PC-3 (cell line): ENCODE measurements around the gene SERINC2. TPM values are rescaled to one million over a fixed set of nuclear protein-coding genes. Genes with fewer than 3 reads are reported as not detected.
A peak's percentile ranks its signal among the peaks of the same experiment; 100 is the strongest.

ENCODE experiments used
- ATAC-seq: fragments of 200-7000 bp; cut with Tn5 transposase; 2 replicates; pipeline ENCODE4 v1.9.1; 2020; ENCODE audit warnings: mild to moderate bottlenecking, moderate library complexity
- BruUV-seq: library from RNA; stranded (reverse); fragments of 400-500 nt; replicated peaks from 2 replicates; lab custom pipeline; 2021; lab: Mats Ljungman, UMichigan
- CTCF ChIA-PET: fragments of 300-600 bp; sonication (Branson Sonifier 250); formaldehyde crosslinking; loops from one replicate; lab custom pipeline; 2022; ENCODE audit warnings: antibody characterized with exemption; lab: Charles Lee
- POLR2A ChIA-PET: fragments of 300-600 bp; sonication (Branson Sonifier 250); formaldehyde crosslinking; loops from one replicate; lab custom pipeline; 2022; ENCODE audit warnings: antibody characterized with exemption; ENCODE audit not compliant: unreplicated experiment; lab: Charles Lee
- DNase-seq: peaks from one replicate; pipeline ENCODE4 v3.0.0-alpha.2; 2015
- H2AFZ ChIP-seq: fragments of 300-600 bp; sonication (generic); 2 replicates; pipeline ENCODE4 v1.6.0; 2016; ENCODE audit warnings: antibody characterized with exemption, low read length
- H3F3A ChIP-seq: fragments of 300-600 bp; sonication (generic); one replicate; pipeline ENCODE4 v1.6.0; 2017; ENCODE audit warnings: antibody characterized with exemption, low read length, control low read depth, mild to moderate bottlenecking; ENCODE audit not compliant: unreplicated experiment
- H3K27ac ChIP-seq: fragments of 300-600 bp; sonication (generic); 2 replicates; pipeline ENCODE4 v1.5.1; 2016; ENCODE audit warnings: mild to moderate bottlenecking, low read length
- H3K27me3 ChIP-seq: fragments of 300-600 bp; sonication (generic); 2 replicates; pipeline ENCODE4 v1.6.1; 2016; ENCODE audit warnings: low read length, mixed read lengths
- H3K36me3 ChIP-seq: fragments of 300-600 bp; sonication (generic); 2 replicates; pipeline ENCODE4 v1.6.1; 2016; ENCODE audit warnings: low read depth, mixed run types, low read length, mixed read lengths
- H3K4me1 ChIP-seq: fragments of 300-600 bp; sonication (generic); 2 replicates; pipeline ENCODE4 v1.5.1; 2016; ENCODE audit warnings: low read length; ENCODE audit not compliant: insufficient read depth
- H3K4me2 ChIP-seq: fragments of 300-600 bp; sonication (generic); 2 replicates; pipeline ENCODE4 v1.6.0; 2016; ENCODE audit warnings: low read length
- H3K4me3 ChIP-seq: fragments of 300-600 bp; sonication (generic); 2 replicates; pipeline ENCODE4 v1.5.1; 2016; ENCODE audit warnings: mild to moderate bottlenecking, low read length, mixed read lengths
- H3K79me2 ChIP-seq: fragments of 300-600 bp; sonication (generic); 2 replicates; pipeline ENCODE4 v1.6.1; 2017; ENCODE audit warnings: low read length, mixed read lengths
- H3K9ac ChIP-seq: fragments of 300-600 bp; sonication (generic); 2 replicates; pipeline ENCODE4 v1.6.0; 2016; ENCODE audit warnings: mild to moderate bottlenecking, low read length
- H3K9me2 ChIP-seq: fragments of 300-600 bp; sonication (generic); replicated peaks from 2 replicates; pipeline ENCODE4 v1.6.1; 2016; ENCODE audit warnings: mixed run types, low read length, mixed read lengths
- H3K9me3 ChIP-seq: fragments of 300-600 bp; sonication (generic); 2 replicates; pipeline ENCODE4 v1.6.1; 2016; ENCODE audit warnings: low read length, mixed read lengths
- H4K20me1 ChIP-seq: fragments of 300-600 bp; sonication (generic); 2 replicates; pipeline ENCODE4 v1.6.1; 2016; ENCODE audit warnings: low read length, mixed read lengths
- CTCF ChIP-seq: fragments of 300-600 bp; sonication (generic); conservative IDR thresholded peaks from 2 replicates; pipeline ENCODE4 v1.5.1; 2017; ENCODE audit warnings: antibody characterized with exemption, low read depth, mild to moderate bottlenecking, low read length
- EZH2 ChIP-seq: fragments of 300-600 bp; sonication (generic); IDR thresholded peaks from one replicate; pipeline ENCODE4 v1.6.1; 2017; ENCODE audit warnings: antibody characterized with exemption, mild to moderate bottlenecking, low read length; ENCODE audit not compliant: unreplicated experiment
- EZH2phosphoT487 ChIP-seq: fragments of 300-600 bp; sonication (generic); IDR thresholded peaks from 2 replicates; pipeline ENCODE4 v1.6.1; 2018; ENCODE audit warnings: mild to moderate bottlenecking, antibody characterized with exemption, low read length, borderline replicate concordance
- intact Hi-C: fragments of 100-400 bp; cut with micrococcal nuclease; formaldehyde crosslinking; loops from 2 replicates; pipeline ENCODE4 v1.9.0; 2023
- total RNA-seq: library from RNA; depleted of rRNA; stranded (reverse); fragments of >200 nt; gene quantifications from 2 replicates; pipeline ENCODE4 v1.2.3, GENCODE V29; 2014

The SERINC2 gene
- total RNA-seq, 1 experiment from 2014 or later: 51.5 TPM

- Histone ChIP-seq H3K27ac (no peak overlapping the region), H3F3A (no peaks in the 10 kb centered on the region), H4K20me1 (no peaks in the 10 kb centered on the region), H3K9me2 (no peaks in the 10 kb centered on the region), H3K9me3 (no peaks in the 10 kb centered on the region), H2AFZ (no peak overlapping the region), H3K9ac (no peak overlapping the region), H3K27me3 (no peaks in the 10 kb centered on the region), H3K36me3 (no peaks in the 10 kb centered on the region), H3K79me2 (no peaks in the 10 kb centered on the region), H3K4me1 (peaks cover 29% of the 10 kb centered on the region), H3K4me2 (no peak overlapping the region), H3K4me3 (no peak overlapping the region)
- intact Hi-C loops: no loop called here
- DNase-seq: no peak
- ChIA-PET CTCF (no interaction called here), POLR2A (no interaction called here)
- TF ChIP-seq CTCF (no peak), EZH2 (no peak), EZH2phosphoT487 (no peak)
- no peak for ATAC-seq
- BruUV-seq: no TSS peak
Observed at GRCh38 chr1:31387612-31388011, 25.4 kb upstream of the SERINC2 start.

- Histone ChIP-seq H2AFZ (no peak overlapping the region), H3K4me1 (peaks cover 23% of the 10 kb centered on the region), H4K20me1 (no peaks in the 10 kb centered on the region), H3K27ac (peak overlapping the region; percentile 30), H3K36me3 (no peaks in the 10 kb centered on the region), H3K4me2 (peak overlapping the region; percentile 32), H3K9me3 (no peaks in the 10 kb centered on the region), H3F3A (no peaks in the 10 kb centered on the region), H3K27me3 (no peaks in the 10 kb centered on the region), H3K9ac (no peak overlapping the region), H3K9me2 (no peaks in the 10 kb centered on the region), H3K4me3 (no peak overlapping the region), H3K79me2 (no peaks in the 10 kb centered on the region)
- ChIA-PET CTCF (interaction anchor here (1.4 kb wide), 1 partner anchor 159 kb away, joined by 3 read pairs; no protein-coding TSS in a partner anchor), POLR2A (no interaction called here)
- no peak for DNase-seq
- TF ChIP-seq CTCF (no peak), EZH2phosphoT487 (no peak), EZH2 (no peak)
- intact Hi-C loops: no loop called here
- no TSS peak for BruUV-seq
- ATAC-seq: no peak
Observed at GRCh38 chr1:31389616-31390015, 23.4 kb upstream of the SERINC2 start.

- peak overlapping the region; percentile 5; the same call in 1 of the 2 replicates for H3K9ac ChIP-seq
- peak overlapping the region; percentile 30 for H2AFZ ChIP-seq
- no peaks in the 10 kb centered on the region for H3K79me2 ChIP-seq
- H3F3A ChIP-seq: no peaks in the 10 kb centered on the region
- H3K4me2 ChIP-seq: peak overlapping the region; percentile 32
- no peaks in the 10 kb centered on the region for H4K20me1 ChIP-seq
- ATAC-seq: peak; percentile 44
- no peaks in the 10 kb centered on the region for H3K9me2 ChIP-seq
- BruUV-seq: no TSS peak
- ChIA-PET POLR2A (no interaction called here), CTCF (interaction anchor here (1.4 kb wide), 1 partner anchor 159 kb away, joined by 3 read pairs; no protein-coding TSS in a partner anchor)
- H3K27me3 ChIP-seq: no peaks in the 10 kb centered on the region
- TF ChIP-seq EZH2 (no peak), CTCF (no peak), EZH2phosphoT487 (no peak)
- H3K4me3 ChIP-seq: no peak overlapping the region
- no peaks in the 10 kb centered on the region for H3K36me3 ChIP-seq
- intact Hi-C loops: no loop called here
- peak; percentile 88 for DNase-seq
- peaks cover 19% of the 10 kb centered on the region for H3K4me1 ChIP-seq
- no peaks in the 10 kb centered on the region for H3K9me3 ChIP-seq
- peak overlapping the region; percentile 47 for H3K27ac ChIP-seq
Observed at GRCh38 chr1:31390071-31390470, 22.9 kb upstream of the SERINC2 start.
